Stimulated activated CD4-positive, alpha-beta T cell treated with anti-CD3 and anti-CD28 coated beads, Interleukin-4, amount 100 ng/mL, for 4 hours (primary cell): ENCODE measurements around the gene EBPL.

ENCODE experiments used
- DNase-seq, 2 experiments: peaks; one replicate each; pipeline ENCODE4 v3.0.0-alpha.2; 2020

The EBPL gene

GRCh38 chr13:49670828-49671227 is 20.5 kb downstream of the EBPL start:
- no peak for DNase-seq

- DNase-seq, result no peak
Observed at GRCh38 chr13:49669735-49670309, 21.5 kb downstream of the EBPL start.

- no peak for DNase-seq
Observed at GRCh38 chr13:49667773-49668172, 23.5 kb downstream of the EBPL start.

- DNase-seq, result no peak
Observed at GRCh38 chr13:49664606-49665005, 26.7 kb downstream of the EBPL start.

- DNase-seq, result no peak
Observed at GRCh38 chr13:49657241-49657641, 34.0 kb downstream of the EBPL start.

GRCh38 chr13:49655906-49656305 is 35.4 kb downstream of the EBPL start:
- DNase-seq, result no peak

GRCh38 chr13:49654011-49654410 is 37.3 kb downstream of the EBPL start:
- no peak for DNase-seq

GRCh38 chr13:49653478-49653877 is 37.8 kb downstream of the EBPL start:
- no peak for DNase-seq

- DNase-seq, result no peak
Observed at GRCh38 chr13:49652355-49653305, 38.7 kb downstream of the EBPL start.

- DNase-seq, result no peak
Observed at GRCh38 chr13:49651570-49652354, 39.5 kb downstream of the EBPL start.

- DNase-seq, result no peak
Observed at GRCh38 chr13:49649963-49650312, 41.3 kb downstream of the EBPL start.

GRCh38 chr13:49649244-49649962 is 41.9 kb downstream of the EBPL start:
- DNase-seq, result no peak

GRCh38 chr13:49646688-49647087 is 44.6 kb downstream of the EBPL start:
- no peak for DNase-seq

- DNase-seq, result no peak
Observed at GRCh38 chr13:49645451-49645850, 45.8 kb downstream of the EBPL start.

GRCh38 chr13:49643035-49643646 is 48.1 kb downstream of the EBPL start:
- DNase-seq, result no peak

- DNase-seq, result no peak
Observed at GRCh38 chr13:49641801-49642291, 49.4 kb downstream of the EBPL start.

GRCh38 chr13:49638744-49639072 is 52.6 kb downstream of the EBPL start:
- DNase-seq, result no peak

GRCh38 chr13:49638030-49638743 is 53.1 kb downstream of the EBPL start:
- DNase-seq, result no peak

- DNase-seq, result no peak
Observed at GRCh38 chr13:49636705-49637104, 54.6 kb downstream of the EBPL start.

GRCh38 chr13:49635599-49636433 is 55.5 kb downstream of the EBPL start:
- peak in 1 of 2 experiments; percentile 15 for DNase-seq

- DNase-seq, result no peak
Observed at GRCh38 chr13:49633710-49634109, 57.6 kb downstream of the EBPL start.
